H1 (cell line): ENCODE measurements around the gene ASMTL. TPM values are rescaled to one million over a fixed set of nuclear protein-coding genes. Genes with fewer than 3 reads are reported as not detected.

Source experiments
- CTCF ChIA-PET: fragments of 300-600 bp; sonication (Branson Sonifier 250); formaldehyde crosslinking; loops from one replicate; lab custom pipeline; 2021; ENCODE audit not compliant: partially characterized antibody; lab: Charles Lee
- POLR2A ChIA-PET: fragments of 300-600 bp; sonication (Branson Sonifier 250); formaldehyde crosslinking; loops from one replicate; lab custom pipeline; 2021; ENCODE audit warnings: inconsistent platforms; ENCODE audit not compliant: partially characterized antibody; lab: Charles Lee
- DNase-seq, 2 experiments: peaks; one replicate each; pipeline versions ENCODE4 v3.0.0 to v3.0.0-alpha.2; 2010 to 2022; ENCODE audit warnings: low spot score in 2 of 2, low read depth in 1 of 2, mixed read lengths in 1 of 2
- FAIRE-seq: peaks from 2 replicates; lab custom pipeline; 2011; peaks lifted over from hg19 to GRCh38; lab: Jason Lieb, UNC
- H2AFZ ChIP-seq: 2 replicates; pipeline ENCODE4 v1.8.1; 2012; ENCODE audit warnings: low read length, inconsistent platforms
- H2AK5ac ChIP-seq: 2 replicates; pipeline ENCODE4 v1.6.1; 2013; ENCODE audit warnings: low read depth, low read length
- H2BK120ac ChIP-seq: replicated peaks from 2 replicates; pipeline ENCODE3; 2013; ENCODE audit warnings: low read depth, low read length, inconsistent platforms
- H2BK12ac ChIP-seq: 2 replicates; pipeline ENCODE4 v1.6.1; 2013; ENCODE audit warnings: low read depth, low read length
- H2BK15ac ChIP-seq: 2 replicates; pipeline ENCODE4 v1.6.1; 2013; ENCODE audit warnings: low read length
- H2BK20ac ChIP-seq: 2 replicates; pipeline ENCODE4 v1.6.1; 2013; ENCODE audit warnings: low read length
- H2BK5ac ChIP-seq: 2 replicates; pipeline ENCODE4 v1.6.1; 2013; ENCODE audit warnings: low read depth, low read length
- H3K14ac ChIP-seq: 2 replicates; pipeline ENCODE4 v1.6.1; 2013; ENCODE audit warnings: inconsistent platforms; ENCODE audit not compliant: insufficient read length
- H3K18ac ChIP-seq: 2 replicates; pipeline ENCODE4 v1.6.1; 2013; ENCODE audit warnings: low read length; ENCODE audit errors: extremely low read depth
- H3K23ac ChIP-seq: 2 replicates; pipeline ENCODE4 v1.6.1; 2013; ENCODE audit warnings: inconsistent platforms; ENCODE audit not compliant: insufficient read length
- H3K23me2 ChIP-seq: 2 replicates; pipeline ENCODE4 v1.6.1; 2013; ENCODE audit warnings: low read depth, low read length
- H3K27ac ChIP-seq: 2 replicates; pipeline ENCODE4 v1.6.1; 2011; ENCODE audit warnings: low read depth, low read length, inconsistent platforms
- H3K27me3 ChIP-seq, 4 experiments: replicated peaks in 1 of 4; 1 replicate in 1 of 4; 2 replicates in 3 of 4; pipeline versions ENCODE4 v1.6.1 to v1.8.1; 2011 to 2013; ENCODE audit warnings: low read length in 3 of 4, mild to moderate bottlenecking in 3 of 4, inconsistent platforms in 2 of 4, mixed read lengths in 2 of 4, moderate library complexity in 1 of 4; ENCODE audit not compliant: control insufficient read depth in 3 of 4, insufficient read depth in 3 of 4; ENCODE audit errors: extremely low read depth in 1 of 4
- H3K36me3 ChIP-seq, 4 experiments: 2 replicates each; pipeline versions ENCODE4 v1.6.1 to v1.8.1; 2011 to 2013; ENCODE audit warnings: mild to moderate bottlenecking in 4 of 4, low read length in 3 of 4, moderate library complexity in 2 of 4, control low read depth in 1 of 4, inconsistent platforms in 1 of 4; ENCODE audit not compliant: insufficient read depth in 4 of 4, control insufficient read depth in 2 of 4
- H3K4ac ChIP-seq: replicated peaks from 2 replicates; pipeline ENCODE3; 2013; ENCODE audit warnings: low read length, low read depth, mixed read lengths, inconsistent platforms; ENCODE audit not compliant: insufficient read length
- H3K4me1 ChIP-seq, 4 experiments: replicated peaks in 1 of 4; 1 replicate in 1 of 4; 2 replicates in 3 of 4; pipeline versions ENCODE4 v1.6.1 to v1.8.1; 2011 to 2013; ENCODE audit warnings: low read length in 3 of 4, inconsistent platforms in 2 of 4, mixed read lengths in 1 of 4; ENCODE audit not compliant: insufficient read depth in 4 of 4, control insufficient read depth in 3 of 4
- H3K4me2 ChIP-seq, 2 experiments: 2 replicates each; pipeline versions ENCODE4 v1.6.1 to v1.8.1; 2011 to 2013; ENCODE audit warnings: low read depth in 2 of 2, low read length in 2 of 2, control low read depth in 1 of 2, inconsistent platforms in 1 of 2, mild to moderate bottlenecking in 1 of 2; ENCODE audit not compliant: insufficient read depth in 1 of 2
- H3K4me3 ChIP-seq, 4 experiments: fragments of 200-600, 300-600 bp in 1 of 4; sonication (generic), shearing (Covaris generic), sonication (Bioruptor Twin) in 1 of 4; 2 replicates each; pipeline versions ENCODE4 v1.5.1 to v1.8.1; 2011 to 2016; ENCODE audit warnings: low read length in 4 of 4, low read depth in 3 of 4, control low read depth in 2 of 4, inconsistent platforms in 2 of 4, mild to moderate bottlenecking in 2 of 4, mixed read lengths in 1 of 4, moderate library complexity in 1 of 4; ENCODE audit not compliant: insufficient read depth in 2 of 4; ENCODE audit errors: extremely low read depth in 1 of 4
- H3K56ac ChIP-seq: replicated peaks from 2 replicates; pipeline ENCODE3; 2013; ENCODE audit warnings: low read depth, mild to moderate bottlenecking, mixed read lengths, low read length, inconsistent platforms; ENCODE audit not compliant: insufficient read length
- H3K79me1 ChIP-seq: 2 replicates; pipeline ENCODE4 v1.6.1; 2013; ENCODE audit warnings: low read depth, low read length, control low read depth
- H3K79me2 ChIP-seq, 2 experiments: 2 replicates each; pipeline versions ENCODE4 v1.6.1 to v1.8.1; 2012 to 2013; ENCODE audit warnings: low read length in 2 of 2, mild to moderate bottlenecking in 2 of 2, inconsistent platforms in 1 of 2; ENCODE audit not compliant: insufficient read depth in 2 of 2, control insufficient read depth in 1 of 2
- H3K9ac ChIP-seq, 4 experiments: replicated peaks in 1 of 4; 1 replicate in 1 of 4; 2 replicates in 3 of 4; pipeline versions ENCODE4 v1.6.1 to v1.8.1; 2011 to 2013; ENCODE audit warnings: low read depth in 3 of 4, low read length in 3 of 4, control low read depth in 2 of 4, mild to moderate bottlenecking in 2 of 4, moderate library complexity in 2 of 4, inconsistent platforms in 1 of 4; ENCODE audit errors: extremely low read depth in 1 of 4
- H3K9me3 ChIP-seq, 2 experiments: 2 replicates each; pipeline versions ENCODE4 v1.6.1 to v1.8.1; 2012 to 2013; ENCODE audit warnings: mild to moderate bottlenecking in 2 of 2, moderate library complexity in 2 of 2, control low read depth in 1 of 2, inconsistent platforms in 1 of 2, low read depth in 1 of 2, low read length in 1 of 2, mixed read lengths in 1 of 2; ENCODE audit not compliant: insufficient read depth in 2 of 2
- H4K20me1 ChIP-seq, 2 experiments: replicated peaks in 1 of 2; 2 replicates each; pipeline versions ENCODE3 to v1.8.1; 2011 to 2013; ENCODE audit warnings: inconsistent platforms in 2 of 2, low read length in 2 of 2, mild to moderate bottlenecking in 1 of 2; ENCODE audit not compliant: insufficient read depth in 2 of 2, control insufficient read depth in 1 of 2
- H4K5ac ChIP-seq: 2 replicates; pipeline ENCODE4 v1.6.1; 2013; ENCODE audit warnings: low read length, low read depth, mixed read lengths, inconsistent platforms; ENCODE audit not compliant: insufficient read length
- H4K8ac ChIP-seq: 2 replicates; pipeline ENCODE4 v1.8.0; 2013; ENCODE audit warnings: mild to moderate bottlenecking, moderate library complexity, low read length, inconsistent platforms; ENCODE audit not compliant: insufficient read depth; ENCODE audit errors: extremely low read depth
- H4K91ac ChIP-seq: replicated peaks from 2 replicates; pipeline ENCODE3; 2013; ENCODE audit warnings: low read length, mixed read lengths, inconsistent platforms; ENCODE audit not compliant: insufficient read length
- CEBPB ChIP-seq: IDR thresholded peaks from 2 replicates; pipeline ENCODE4 v1.6.1; 2012; ENCODE audit warnings: low read depth, low read length
- CHD2 ChIP-seq: IDR thresholded peaks from 2 replicates; pipeline ENCODE4 v1.6.1; 2012; ENCODE audit warnings: low read length, improper control_type of control experiment
- GTF2F1 ChIP-seq: IDR thresholded peaks from 2 replicates; pipeline ENCODE4 v1.6.1; 2012; ENCODE audit warnings: low read depth, low read length, improper control_type of control experiment, borderline replicate concordance
- SIN3A ChIP-seq, 2 experiments: IDR thresholded peaks in 1 of 2; conservative IDR thresholded peaks in 1 of 2; 2 replicates each; pipeline ENCODE4 v1.6.1; 2011 to 2012; ENCODE audit warnings: low read length in 2 of 2, improper control_type of control experiment in 1 of 2, low read depth in 1 of 2, mild to moderate bottlenecking in 1 of 2
- TCF12 ChIP-seq: IDR thresholded peaks from 2 replicates; pipeline ENCODE4 v1.6.1; 2011; ENCODE audit warnings: low read depth, mild to moderate bottlenecking, low read length
- USF2 ChIP-seq: IDR thresholded peaks from 2 replicates; pipeline ENCODE4 v1.6.1; 2011; ENCODE audit warnings: low read length, improper control_type of control experiment
- WGBS, 2 experiments: shearing (Covaris generic) in 1 of 2; methylation state at CpG; one replicate each; pipeline versions ENCODE4 v1.1.6 to v1.1.7; 2013 to 2015; ENCODE audit warnings: low lambda C conversion rate in 2 of 2, mixed read lengths in 2 of 2, inconsistent platforms in 1 of 2, low coverage in 1 of 2, missing lambda C conversion rate in 1 of 2; ENCODE audit not compliant: insufficient replicate concordance in 2 of 2, insufficient coverage in 1 of 2, insufficient read length in 1 of 2; ENCODE audit errors: extremely low coverage in 1 of 2, missing lambda C conversion rate in 1 of 2; 5-methylcytosine and 5-hydroxymethylcytosine counted together
- polyA plus RNA-seq, 7 experiments: library from polyadenylated mRNA; depleted of rRNA in 3 of 7; stranded (reverse) in 5 of 7; unstranded in 2 of 7; fragments of >200 nt in 5 of 7; fragments of 200-250 nt in 2 of 7; gene quantifications; 1 replicate in 5 of 7; 2 replicates in 1 of 7; 4 replicates in 1 of 7; pipeline versions ENCODE4 v1.2.1 to v1.2.3, GENCODE V29; 2011 to 2013; ENCODE audit warnings: missing spikeins in 2 of 7, mixed read lengths in 2 of 7
- total RNA-seq: library from RNA; stranded (reverse); fragmentation: NEBNext Ultra II Directional; extraction: Animal tissue kit (Norgen Biotek cat#: 25700); gene quantifications from 2 replicates; pipeline ENCODE4 v1.2.1, GENCODE V29; 2021

The ASMTL gene
- total and polyA plus RNA-seq, 2 of the 8 experiments (the other 6 are each of a cell fraction or from before 2014, with no cell fraction given), result 75.6 to 81.4 TPM

- no peak overlapping the region for H4K8ac ChIP-seq
- DNase-seq, result no peak
- no peaks in the 10 kb centered on the region for H3K23me2 ChIP-seq
- H3K4me3 ChIP-seq, result no peak overlapping the region
- no peak overlapping the region for H2BK15ac ChIP-seq
- H2AFZ ChIP-seq, result no peak overlapping the region
- H4K91ac ChIP-seq, result no peak overlapping the region
- H2BK20ac ChIP-seq, result no peak overlapping the region
- no peaks in the 10 kb centered on the region for H3K36me3 ChIP-seq
- TF ChIP-seq CEBPB (no peak), USF2 (no peak), GTF2F1 (no peak), CHD2 (no peak), SIN3A (conservative IDR thresholded peaks at IDR 0.05 in 1 of 2, IDR thresholded peaks at IDR 0.05 in 1 of 2; ENCODE audit: low read depth in 1 of 2, low read length in 2 of 2) (no peak), TCF12 (no peak)
- H3K9ac ChIP-seq, result no peak overlapping the region
- H3K56ac ChIP-seq, result no peak overlapping the region
- no peak overlapping the region for H2BK120ac ChIP-seq
- no peak overlapping the region for H3K14ac ChIP-seq
- 87% methylated on average over 11 of the region's 12 CpGs; no CpG with 5 or more reads in 1 of the 2 experiments for WGBS, 2 experiments
- H2AK5ac ChIP-seq, result no peak overlapping the region
- no peak overlapping the region for H2BK5ac ChIP-seq
- H2BK12ac ChIP-seq, result no peak overlapping the region
- H3K4ac ChIP-seq, result no peak overlapping the region
- H3K23ac ChIP-seq, result no peak overlapping the region
- ChIA-PET CTCF (no interaction called here), POLR2A (no interaction called here)
- no peaks in the 10 kb centered on the region for H3K9me3 ChIP-seq
- H4K5ac ChIP-seq, result no peak overlapping the region
- no peak overlapping the region for H3K18ac ChIP-seq
- H3K27ac ChIP-seq, result no peak overlapping the region
- no peak for FAIRE-seq
- H3K4me1 ChIP-seq, result no peaks in the 10 kb centered on the region
- no peaks in the 10 kb centered on the region for H3K27me3 ChIP-seq
- H3K4me2 ChIP-seq, result no peak overlapping the region
- no peaks in the 10 kb centered on the region for H3K79me2 ChIP-seq
- no peaks in the 10 kb centered on the region for H3K79me1 ChIP-seq
- no peaks in the 10 kb centered on the region for H4K20me1 ChIP-seq
Measured at GRCh38 chrX:1502241-1502640, 49.5 kb upstream of the ASMTL start.
